Glomerular visceral epithelial cell (primary cell): ENCODE results near the gene ILKAP.
A peak's percentile ranks its signal among the peaks of the same experiment; 100 is the strongest.

ENCODE experiments used
- DNase-seq: peaks from one replicate; pipeline ENCODE4 v3.0.0-alpha.2; 2016; ENCODE audit errors: extremely low spot score

ILKAP gene

DNA sequence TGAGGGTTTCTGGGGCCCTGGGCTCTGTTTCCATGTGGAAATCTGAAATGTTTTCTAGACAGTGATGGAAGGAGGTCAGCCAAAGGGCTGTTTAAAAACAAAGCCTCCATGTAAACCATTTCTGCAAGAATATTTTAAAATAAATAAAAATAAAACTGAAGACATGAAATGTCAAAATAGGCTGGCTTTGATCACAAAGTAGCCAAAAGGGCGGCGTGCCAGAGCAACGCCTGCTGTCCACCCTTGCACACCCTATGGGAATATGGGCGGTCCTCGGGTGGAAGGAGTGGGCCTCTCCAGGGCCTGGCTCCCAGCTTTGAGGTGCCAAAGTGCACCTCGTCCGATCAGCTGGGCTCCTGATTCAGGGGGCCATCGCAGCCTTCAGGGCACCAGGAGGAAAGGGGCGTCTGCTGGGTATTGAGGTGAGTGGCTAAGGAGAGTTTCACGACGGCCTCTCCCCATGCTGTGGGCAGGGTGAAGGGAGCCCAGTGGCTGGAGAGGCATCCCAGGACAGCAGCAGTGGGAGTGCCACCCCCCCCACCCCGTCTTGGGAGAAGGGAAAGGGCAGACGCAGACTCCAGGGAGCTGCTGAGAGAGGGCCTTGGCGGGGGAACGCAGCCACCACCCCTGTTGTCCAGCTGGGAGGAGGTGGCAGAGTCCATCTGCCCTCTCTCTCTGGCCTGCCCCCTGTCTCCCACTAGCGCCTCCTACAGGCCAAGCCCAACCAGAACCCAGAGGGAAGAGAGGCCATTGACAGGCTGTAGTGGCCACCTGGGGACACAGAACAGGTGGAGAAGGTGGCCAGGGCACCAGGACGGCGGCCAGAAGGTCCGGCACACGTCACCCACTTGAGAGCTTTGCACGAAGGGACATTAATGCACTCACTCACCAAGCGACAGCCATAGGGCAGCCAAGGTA lies 50.5 kb downstream of the ILKAP start:
- DNase-seq, result no peak

DNA sequence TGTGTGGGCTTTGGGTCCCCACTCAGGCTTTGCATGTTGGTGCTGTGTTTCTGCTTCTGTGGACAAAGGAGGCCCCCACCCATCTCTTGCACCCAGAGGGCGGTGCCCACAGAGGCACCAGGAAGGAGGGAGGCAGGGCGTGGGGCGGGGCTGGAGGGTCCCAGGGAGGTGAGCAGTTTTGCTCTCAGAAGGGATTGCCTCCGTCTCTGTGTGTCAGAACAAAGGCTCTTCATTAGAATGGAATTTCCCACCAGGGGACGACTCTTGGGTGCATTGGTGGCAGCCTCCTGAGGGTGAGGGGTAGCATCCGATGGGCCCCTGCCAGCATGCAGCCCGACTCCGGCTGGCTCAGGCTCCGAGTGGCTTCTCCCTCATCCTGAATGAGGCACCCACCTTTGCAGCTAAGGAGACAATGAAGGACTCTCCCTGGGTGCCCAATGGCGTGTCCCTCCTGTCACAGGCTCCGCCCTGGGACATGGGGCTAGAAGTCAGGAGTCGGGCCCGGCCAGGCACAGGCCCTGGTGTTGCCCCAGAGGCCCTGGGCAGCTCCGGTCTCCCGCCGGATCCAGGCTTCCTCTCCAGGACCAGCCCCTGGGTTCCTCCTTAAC lies 51.8 kb downstream of the ILKAP start:
- no peak for DNase-seq

DNA sequence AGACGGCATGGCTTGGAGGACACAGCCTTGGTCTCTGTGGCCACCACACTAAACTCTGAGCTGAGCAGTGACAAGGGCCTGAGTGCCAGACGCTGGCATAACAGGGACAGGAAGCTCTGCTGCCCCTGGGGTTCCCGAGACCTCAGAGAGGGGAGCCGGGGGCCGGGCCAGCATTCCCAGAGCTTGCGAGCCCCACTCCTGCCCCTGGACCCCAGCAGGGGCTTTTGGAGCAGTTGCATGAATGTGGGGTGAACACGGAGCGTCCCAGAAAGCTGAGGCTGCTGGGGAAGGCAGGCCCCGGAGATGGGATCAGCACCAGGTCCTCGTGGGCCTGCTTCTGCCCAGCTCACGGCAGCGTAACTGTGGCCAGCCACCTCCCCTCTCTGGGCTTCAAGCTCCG lies 52.3 kb downstream of the ILKAP start:
- no peak for DNase-seq

DNA sequence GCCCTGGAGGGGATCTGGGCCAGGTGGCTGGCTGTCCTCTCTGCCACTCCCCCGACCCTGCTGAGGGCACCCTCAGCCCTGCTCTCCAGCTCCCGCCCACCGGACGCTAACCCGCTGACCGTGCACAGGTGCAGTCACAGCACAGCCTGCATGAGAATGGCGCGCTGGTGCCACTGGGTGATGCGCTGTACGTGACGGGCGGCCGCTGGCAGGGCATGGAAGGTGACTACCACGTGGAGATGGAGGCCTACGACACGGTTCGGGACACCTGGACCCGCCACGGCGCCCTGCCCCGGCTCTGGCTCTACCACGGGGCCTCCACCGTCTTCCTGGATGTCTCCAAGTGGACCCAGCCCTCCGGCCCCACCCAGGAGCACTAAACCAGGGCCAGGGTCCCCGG lies 52.8 kb downstream of the ILKAP start:
- no peak for DNase-seq

DNA sequence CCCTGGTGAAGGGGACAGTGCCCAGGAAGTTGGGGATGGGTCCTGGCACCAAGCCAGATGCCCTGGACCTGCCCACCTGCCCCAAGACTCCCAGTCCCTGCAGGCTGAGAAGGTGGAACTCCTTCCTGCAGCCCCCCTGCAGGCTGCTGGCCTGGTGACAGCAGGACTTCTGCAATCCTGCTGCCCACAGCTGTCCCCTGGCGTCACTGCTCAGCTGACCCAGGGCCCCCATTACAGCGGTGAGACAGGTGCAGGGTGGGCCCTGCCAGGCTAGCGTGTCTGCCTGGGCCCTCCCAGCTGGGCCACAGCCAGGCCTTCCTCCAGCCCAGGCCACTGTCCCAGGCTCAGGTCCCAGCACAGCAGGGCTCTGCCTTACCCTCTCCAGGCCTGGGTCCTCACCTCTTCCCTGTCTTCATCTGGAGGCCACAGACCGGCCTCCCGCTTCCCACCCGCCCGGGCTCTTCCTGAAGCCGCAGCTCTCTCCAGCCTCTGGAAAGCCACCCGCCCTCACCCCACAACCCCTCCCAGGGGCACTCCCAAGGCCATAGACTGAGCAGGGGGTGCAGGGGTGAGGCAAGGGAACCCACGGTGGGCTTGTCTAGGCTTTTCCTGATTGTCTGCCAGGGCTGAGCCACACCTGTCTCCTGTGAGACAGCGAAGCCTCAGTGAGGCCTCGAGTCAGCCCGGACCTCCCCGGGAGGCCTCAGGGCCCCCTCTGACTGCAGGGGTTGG lies 53.5 kb downstream of the ILKAP start:
- DNase-seq, result no peak

DNA sequence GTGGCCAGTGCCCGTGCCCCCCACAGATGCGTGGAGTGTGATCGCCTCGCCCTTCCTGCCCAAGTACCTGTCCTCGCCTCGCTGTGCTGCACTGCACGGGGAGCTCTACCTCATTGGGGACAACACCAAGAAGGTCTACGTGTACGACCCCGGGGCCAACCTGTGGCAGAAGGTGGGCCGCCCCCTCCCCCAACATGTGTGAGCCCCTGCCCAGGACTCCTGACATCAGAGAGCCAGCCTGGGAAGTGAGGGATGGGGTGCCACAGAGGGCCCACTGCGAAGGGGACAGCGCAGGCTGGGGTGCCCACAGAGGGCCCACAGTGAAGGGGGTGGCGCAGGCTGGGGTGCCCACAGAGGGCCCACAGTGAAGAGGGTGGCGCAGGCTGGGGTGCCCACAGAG lies 54.5 kb downstream of the ILKAP start:
- no peak for DNase-seq

DNA sequence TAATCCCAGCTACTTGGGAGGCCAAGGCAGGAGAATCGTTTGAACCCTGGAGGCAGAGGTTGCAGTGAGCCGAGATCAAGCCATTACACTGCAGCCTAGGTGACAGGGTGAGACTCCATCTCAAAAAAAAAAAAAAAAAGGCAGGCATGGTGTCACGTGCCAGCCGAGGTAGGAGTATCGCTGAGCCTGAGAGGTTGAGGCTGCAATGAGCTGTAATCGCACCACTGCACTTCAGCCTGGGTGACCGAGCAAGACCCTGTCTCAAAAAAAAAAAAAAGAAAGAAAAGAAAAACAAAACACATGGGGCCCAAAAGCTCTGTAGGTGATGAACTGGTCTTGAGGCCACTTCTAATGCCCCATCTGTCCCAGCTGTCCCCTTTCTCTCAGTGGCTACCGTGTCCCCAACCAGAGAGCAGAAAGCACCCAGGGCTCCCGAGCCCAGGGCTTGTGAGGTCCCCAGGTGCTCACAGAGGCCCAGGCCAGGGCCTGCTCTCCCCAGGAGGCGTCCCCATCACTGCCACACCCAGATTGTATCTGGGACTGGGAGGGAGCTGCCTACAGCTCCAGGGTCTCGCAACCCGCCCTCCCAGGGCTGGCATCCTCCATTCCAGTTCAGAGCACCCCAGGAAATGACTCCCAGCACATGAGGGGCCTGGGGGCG lies 56.5 kb downstream of the ILKAP start:
- no peak for DNase-seq

DNA sequence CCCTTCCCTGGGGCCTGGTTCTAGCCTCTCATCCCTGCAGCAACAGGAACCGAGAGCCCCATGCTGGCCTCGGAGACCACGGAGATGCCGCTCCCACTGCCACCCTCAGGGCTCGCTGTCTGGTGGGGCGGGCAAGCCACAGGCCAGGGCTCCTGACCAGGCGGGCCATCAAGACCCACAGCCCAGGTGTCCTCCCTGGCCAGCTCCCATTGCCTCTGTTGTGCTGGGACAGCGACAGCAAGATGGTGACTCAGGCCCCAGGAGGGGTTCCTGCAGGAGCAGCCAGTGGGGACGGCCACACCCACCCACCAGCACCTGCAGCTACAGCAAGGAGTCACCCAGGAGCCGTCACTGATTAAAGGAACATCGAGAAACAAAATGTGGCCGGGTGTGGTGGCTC lies 57.6 kb downstream of the ILKAP start:
- DNase-seq, result no peak

DNA sequence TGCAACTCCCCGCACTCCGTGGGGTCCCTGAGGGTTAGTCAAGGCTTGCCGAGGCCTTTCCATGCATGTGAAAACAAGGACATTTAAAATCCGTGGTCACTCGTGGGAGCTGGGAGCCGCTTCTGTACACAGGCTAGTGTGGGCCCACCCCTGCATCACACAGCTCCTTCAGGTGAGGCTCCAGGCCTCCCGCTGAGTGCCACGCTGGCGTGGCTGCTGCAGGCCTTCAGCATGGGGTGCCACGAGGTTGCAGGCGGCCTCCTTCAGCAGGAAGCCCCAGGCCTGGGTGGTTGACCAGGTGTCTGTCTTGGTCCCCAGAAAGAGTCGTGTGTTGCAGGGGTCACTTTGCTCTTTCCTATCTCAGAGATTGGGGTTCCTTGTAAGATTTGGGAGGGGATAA lies 58.4 kb downstream of the ILKAP start:
- no peak for DNase-seq

DNA sequence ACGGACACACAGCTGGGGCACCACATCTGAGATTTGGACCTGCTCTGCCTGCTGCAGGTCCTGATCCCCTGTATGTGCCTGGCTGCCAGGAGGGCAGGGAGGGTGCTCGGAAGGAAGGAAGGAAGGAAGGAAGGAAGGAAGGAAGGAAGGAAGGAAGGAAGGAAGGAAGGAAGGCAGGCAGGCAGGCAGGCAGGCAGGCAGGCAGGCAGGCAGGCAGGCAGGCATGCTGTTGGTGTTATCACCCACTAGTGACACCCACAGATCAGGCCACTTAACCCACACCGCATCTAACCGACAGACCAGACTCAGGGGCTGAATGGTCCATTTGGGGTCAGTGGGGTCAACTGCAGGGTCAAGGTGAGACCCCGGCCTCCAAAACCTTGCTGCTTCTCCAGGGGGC lies 59.2 kb downstream of the ILKAP start:
- no peak for DNase-seq

DNA sequence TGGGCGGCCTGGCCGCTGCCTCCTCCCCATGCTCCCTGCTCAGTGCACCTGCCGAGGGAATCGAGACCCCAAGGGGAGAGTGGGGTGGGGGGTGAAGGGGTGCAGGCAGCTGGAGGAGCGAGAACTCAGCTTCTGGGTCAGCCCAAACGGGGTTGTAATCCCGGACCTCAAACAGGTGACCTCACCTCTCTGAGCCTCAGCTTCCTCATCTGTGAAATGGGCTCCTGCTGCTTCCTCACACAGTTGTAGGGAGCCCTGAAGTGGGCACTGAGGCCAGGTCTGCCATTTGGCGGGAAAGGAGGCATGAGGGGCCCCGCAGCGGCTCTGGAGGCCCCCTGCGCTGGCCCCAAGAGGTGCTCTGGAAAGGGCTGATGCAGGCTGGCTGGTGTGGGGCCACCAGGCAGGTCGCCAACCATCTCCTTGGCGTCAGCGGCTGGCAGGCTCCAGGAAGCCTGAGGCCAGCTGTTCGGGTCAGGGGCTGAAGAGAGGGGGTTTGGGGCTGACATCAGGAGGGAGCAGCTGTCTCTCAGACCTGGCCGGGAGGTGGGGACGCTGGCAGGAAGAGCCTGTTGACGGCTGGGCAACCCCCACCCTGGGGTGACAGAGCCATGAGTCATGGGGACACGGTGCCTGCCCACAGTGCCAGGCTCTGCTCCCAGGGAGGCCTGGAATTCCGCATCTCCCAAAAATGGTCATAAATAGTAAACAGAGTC lies 60.1 kb downstream of the ILKAP start:
- peak; percentile 93 for DNase-seq

DNA sequence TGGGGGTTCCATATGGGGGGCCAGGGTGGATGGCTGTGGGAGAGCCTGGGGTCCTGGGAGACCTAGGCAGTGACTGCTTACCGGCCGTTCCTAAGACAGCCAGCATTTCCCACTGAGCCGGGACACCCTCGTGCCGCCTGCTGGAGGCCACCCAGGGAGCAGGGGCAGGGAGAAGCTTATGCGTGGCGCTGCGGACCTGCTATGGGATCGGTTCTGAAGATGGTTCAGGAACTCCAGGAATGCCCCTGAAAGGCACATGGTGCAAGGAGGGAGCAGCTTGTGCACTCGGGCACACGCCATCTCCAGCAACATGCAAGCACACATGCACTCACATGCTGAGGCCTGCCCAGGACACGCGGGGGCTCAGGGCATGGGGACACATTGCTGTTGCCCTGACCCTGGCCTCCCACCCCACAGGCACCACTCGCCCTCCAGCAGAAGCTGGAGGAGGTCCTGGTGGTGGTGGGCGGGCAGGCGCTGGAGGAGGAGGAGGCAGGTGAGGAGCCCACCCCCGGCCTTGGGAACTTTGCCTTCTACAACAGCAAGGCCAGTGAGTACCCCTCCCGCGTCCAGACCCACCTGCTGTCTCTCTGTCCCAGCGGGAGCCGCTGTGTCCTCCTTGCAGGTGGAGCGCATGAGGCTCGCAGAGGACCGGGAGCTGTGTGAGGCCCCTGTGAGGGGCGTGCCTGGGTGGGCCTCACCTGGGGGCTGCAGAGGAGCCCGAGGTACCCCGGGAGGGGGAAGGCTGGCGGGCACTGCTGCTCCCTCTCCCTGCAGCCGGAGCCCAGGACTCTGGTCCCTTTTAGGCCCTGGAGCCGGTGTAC lies 60.9 kb downstream of the ILKAP start:
- DNase-seq, result peak; percentile 55

DNA sequence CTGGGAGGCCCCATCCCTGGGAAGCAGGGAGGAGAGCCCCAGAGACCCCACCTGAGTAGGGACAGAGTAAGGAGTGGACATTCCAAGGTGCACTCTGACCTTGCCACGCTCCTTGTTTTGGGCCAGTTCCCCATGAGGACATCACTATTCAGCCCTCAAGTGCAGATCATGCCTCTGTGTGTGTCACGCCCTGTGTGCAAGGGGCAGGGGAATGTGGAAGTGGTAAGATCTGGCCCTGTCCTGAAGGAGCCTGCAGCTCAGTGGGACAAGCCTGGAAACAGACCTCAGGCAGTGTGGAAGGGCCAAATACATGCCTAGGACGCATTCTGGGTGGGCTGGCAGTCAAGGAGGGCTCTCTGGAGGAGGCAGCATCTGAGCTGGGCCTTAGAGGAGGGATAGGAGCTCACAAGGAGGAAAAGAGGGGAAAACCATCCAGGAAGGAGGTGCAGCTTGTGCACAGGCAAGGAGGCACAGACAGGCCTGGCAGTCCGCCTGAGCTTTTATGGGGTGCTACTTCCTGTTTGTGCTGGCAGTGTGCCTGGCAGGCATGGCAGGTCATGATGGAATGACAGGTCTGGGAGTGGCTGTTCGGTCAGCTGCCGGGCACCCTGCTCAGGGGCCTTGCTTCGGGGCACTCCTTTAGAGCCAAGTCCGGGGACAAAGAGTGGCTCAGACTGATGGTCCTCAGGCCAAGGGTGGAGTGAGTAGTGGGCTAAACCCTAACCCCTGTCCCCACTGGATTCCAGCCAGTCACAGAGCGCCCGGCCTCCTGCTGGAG lies 61.8 kb downstream of the ILKAP start:
- DNase-seq, result peak; percentile 91

DNA sequence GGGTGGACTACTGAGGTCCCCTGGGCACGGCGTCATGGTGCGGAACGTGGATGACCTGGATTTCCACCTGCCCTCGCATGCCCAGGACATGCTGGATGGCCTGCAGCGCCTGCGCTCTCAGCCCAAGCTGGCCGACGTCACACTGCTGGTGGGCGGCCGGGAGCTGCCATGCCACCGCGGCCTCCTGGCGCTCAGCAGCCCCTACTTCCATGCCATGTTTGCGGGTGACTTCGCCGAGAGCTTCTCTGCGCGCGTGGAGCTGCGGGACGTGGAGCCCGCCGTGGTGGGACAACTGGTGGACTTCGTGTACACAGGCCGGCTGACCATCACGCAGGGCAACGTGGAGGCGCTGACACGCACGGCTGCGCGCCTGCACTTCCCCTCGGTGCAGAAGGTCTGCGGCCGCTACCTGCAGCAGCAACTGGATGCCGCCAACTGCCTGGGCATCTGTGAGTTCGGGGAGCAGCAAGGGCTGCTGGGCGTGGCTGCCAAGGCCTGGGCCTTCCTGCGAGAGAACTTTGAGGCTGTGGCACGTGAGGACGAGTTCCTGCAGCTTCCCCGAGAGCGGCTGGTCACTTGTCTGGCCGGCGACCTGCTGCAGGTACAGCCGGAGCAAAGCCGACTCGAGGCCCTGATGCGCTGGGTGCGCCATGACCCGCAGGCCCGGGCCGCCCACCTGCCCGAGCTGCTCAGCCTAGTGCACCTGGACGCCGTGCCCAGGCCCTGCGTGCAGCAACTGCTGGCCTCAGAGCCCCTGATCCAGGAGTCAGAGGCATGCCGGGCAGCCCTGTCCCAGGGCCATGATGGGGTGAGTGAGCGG lies 62.6 kb downstream of the ILKAP start:
- no peak for DNase-seq

DNA sequence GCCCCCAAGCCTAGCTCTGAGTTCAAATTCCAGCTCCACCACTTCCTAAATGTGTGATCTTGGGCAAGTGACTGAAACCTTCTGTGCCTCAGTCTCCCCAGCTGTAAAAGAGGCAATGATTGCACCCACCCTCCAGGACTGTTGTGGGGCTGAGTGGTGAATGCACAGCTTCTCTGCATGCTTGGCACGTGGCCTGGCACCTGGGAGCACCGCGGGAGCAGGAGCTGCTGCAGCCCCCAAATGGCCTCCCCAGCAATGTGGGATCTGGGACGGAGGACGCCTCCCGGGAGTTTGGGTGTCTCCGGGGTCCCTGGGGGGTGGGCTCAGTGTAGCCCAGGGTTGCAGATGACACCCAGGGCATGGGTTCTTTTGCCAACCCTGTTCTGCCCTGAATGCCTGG lies 63.5 kb downstream of the ILKAP start:
- no peak for DNase-seq

DNA sequence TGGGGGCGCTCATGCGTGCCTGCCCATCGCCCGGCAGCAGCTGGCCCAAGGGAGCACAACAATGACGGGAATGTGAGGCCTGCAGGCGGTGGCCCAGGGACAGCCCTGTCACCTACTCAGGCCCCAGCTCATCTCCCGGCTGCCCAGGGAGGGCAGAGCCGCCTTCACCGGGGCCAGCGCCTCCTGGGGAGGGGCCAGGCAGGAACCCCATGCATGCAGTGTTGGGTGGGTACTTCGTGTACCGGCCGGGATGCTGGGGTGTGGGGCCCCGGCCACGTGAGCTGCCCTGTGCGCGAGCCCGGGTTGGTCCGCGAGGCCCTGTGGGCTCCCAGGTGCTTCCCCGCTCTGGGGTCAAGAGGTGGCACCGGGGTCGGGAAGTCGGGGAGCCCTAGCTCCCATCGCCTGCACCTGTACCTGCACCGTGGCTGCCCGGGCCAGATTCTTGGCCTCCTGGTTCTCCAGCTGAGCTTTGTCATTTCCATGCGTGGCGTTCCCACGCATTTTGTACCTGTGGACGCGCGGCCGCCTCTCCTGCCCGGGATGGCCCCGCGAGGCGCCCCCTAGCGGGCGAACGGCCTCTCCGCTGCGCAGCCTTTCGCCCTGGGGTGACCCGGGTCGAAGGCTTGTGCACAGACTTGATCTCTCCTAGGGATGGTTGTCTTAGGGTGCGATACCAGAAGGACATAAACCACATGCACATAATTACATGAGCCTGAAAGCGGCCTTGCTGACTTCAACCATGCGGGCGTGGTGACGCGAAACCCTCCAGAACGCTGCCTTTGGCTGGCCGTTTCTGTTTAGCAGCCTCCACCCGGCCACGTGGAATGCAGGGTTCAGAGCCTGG lies 64.1 kb downstream of the ILKAP start:
- no peak for DNase-seq

DNA sequence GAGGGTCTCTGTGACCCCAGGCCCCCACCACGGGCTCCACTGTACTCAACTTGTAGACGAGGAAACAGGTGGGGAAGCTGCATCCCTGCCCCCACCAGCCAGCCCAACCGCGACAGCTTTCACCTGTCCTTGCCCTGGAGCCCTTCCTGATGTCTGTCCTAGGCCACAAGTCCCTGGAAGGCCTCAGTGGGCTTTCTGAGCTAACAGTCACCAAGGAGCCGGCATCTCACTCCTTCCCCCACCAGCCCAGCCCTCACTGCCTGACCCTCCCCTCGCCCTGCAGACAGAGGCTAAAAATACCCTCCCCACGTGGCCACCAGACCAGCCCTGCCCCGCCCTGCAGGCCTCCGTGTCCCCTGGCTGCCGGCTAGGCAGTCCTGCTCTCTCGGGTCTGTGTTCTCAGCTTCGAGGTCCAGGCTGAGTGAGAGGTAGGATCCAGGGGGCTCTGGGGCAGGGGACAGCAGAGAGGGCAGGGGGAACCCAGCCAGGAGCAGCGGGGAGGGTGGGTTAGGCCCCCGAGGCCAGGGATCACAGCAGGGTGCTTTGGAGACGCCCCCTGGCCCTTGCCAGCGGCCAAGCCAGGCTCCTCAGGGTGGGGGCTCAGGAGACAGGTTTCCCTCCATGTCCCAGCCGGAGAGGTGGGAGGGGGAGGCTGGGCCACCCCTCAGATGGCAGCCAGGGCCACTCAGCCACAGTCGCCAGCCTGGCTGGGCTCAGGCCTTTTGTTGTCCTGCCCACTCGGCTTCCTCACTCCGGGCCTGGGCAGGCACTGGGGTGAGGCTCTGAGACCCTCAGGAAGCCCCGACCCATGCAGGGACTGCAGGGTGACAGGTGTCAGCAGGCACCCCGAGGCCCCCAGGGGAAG lies 64.9 kb downstream of the ILKAP start, which contains the start of gene KLHL30:
Gene KLHL30, plus strand, starts transcription at position 338 of the 865 bp plus-strand sequence. CDS start 2,087 bp downstream, outside the sequence.
- no peak for DNase-seq
